ENCODE data around the gene PDE7B. TPM values are rescaled to one million over a fixed set of nuclear protein-coding genes. Genes with fewer than 3 reads are reported as not detected.
A peak's percentile ranks its signal among the peaks of the same experiment; 100 is the strongest.

PDE7B gene
- total and polyA plus RNA-seq, 2 of the 4 experiments (the other 2 are of a cell fraction), result 7.8 to 12.4 TPM

- ATAC-seq (ENCODE audit: low read depth) (no peak), DNase-seq (no peak)
- H2BK120ac ChIP-seq (ENCODE audit: low read depth, low read length), result no peak overlapping the region
- WGBS, 2 experiments (ENCODE audit: extremely low coverage in 2 of 2, insufficient read length in 1 of 2), result 60% methylated on average over 2 of the region's 4 CpGs; no CpG with 5 or more reads in 1 of the 2 experiments
- peaks cover 3% of the 10 kb centered on the region; the same call in 1 of the 2 replicates for H3K36me3 ChIP-seq (ENCODE audit: control insufficient read depth, insufficient read depth, low read length)
- no peak overlapping the region for H2AK9ac ChIP-seq (replicated peaks; ENCODE audit: low read depth, low read length, poor library complexity)
- no peak overlapping the region for H3K18ac ChIP-seq (ENCODE audit: low read depth, low read length)
- H3K4me3 ChIP-seq (ENCODE audit: insufficient read depth, low read depth, low read length), result no peak overlapping the region
- H3K9ac ChIP-seq (ENCODE audit: low read depth, low read length), result no peak overlapping the region
- no peaks in the 10 kb centered on the region for H4K20me1 ChIP-seq (ENCODE audit: insufficient read depth, low read length)
- no peak overlapping the region for H4K8ac ChIP-seq (ENCODE audit: low read depth in 2 of 2, low read length in 2 of 2)
- no peak overlapping the region for H3K56ac ChIP-seq (ENCODE audit: extremely low read depth, insufficient read depth, low read length)
- H2BK5ac ChIP-seq (ENCODE audit: low read depth, low read length, poor library complexity, severe bottlenecking), result no peak overlapping the region
- H2BK15ac ChIP-seq (ENCODE audit: low read depth, low read length), result no peak overlapping the region
- no peak overlapping the region for H3K23ac ChIP-seq (ENCODE audit: low read depth, low read length)
- H4K91ac ChIP-seq (ENCODE audit: insufficient read depth, low read depth, low read length), result no peak overlapping the region
- H3K4ac ChIP-seq (ENCODE audit: low read depth, low read length), result no peak overlapping the region
- no peak overlapping the region for H3K4me2 ChIP-seq (ENCODE audit: low read depth, low read length)
- H3K79me1 ChIP-seq (ENCODE audit: low read depth in 1 of 2, low read length in 2 of 2), result peaks cover 24 to 28% of the 10 kb centered on the region in 2 experiments
- no peak overlapping the region for H2AK5ac ChIP-seq (ENCODE audit: low read depth, low read length)
- dilution Hi-C loops (cut with HindIII; ENCODE audit: low sequenced_read_pairs, unreplicated experiment) (no loop called here), intact Hi-C loops (cut with micrococcal nuclease) (no loop called here), in situ Hi-C loops (cut with MboI; ENCODE audit: low sequenced_read_pairs) (no loop called here)
- POLR2A ChIA-PET (ENCODE audit: unreplicated experiment), result no interaction called here
- no peak overlapping the region for H2BK20ac ChIP-seq (ENCODE audit: low read depth, low read length)
- no peaks in the 10 kb centered on the region for H3K9me3 ChIP-seq (ENCODE audit: control insufficient read depth, insufficient read depth, low read length)
- no peak overlapping the region for H3K27ac ChIP-seq (ENCODE audit: insufficient read depth, low read length)
- no peak for TF ChIP-seq NFE2L2 (IDR thresholded peaks at IDR 0.05; ENCODE audit: low read depth, low read length)
- no peak for TF ChIP-seq RCOR1 (IDR thresholded peaks at IDR 0.05; ENCODE audit: insufficient replicate concordance, low read length)
- no peak for TF ChIP-seq RFX5 (IDR thresholded peaks at IDR 0.05; ENCODE audit: low read depth, low read length)
- no peak for TF ChIP-seq RAD21 (IDR thresholded peaks at IDR 0.05; ENCODE audit: low read length)
- TF ChIP-seq MAZ (IDR thresholded peaks at IDR 0.05; ENCODE audit: borderline replicate concordance, low read depth, low read length), result no peak
- no peak for TF ChIP-seq CEBPB (IDR thresholded peaks at IDR 0.05; ENCODE audit: low read depth, low read length)
- TF ChIP-seq, protein P1, sequence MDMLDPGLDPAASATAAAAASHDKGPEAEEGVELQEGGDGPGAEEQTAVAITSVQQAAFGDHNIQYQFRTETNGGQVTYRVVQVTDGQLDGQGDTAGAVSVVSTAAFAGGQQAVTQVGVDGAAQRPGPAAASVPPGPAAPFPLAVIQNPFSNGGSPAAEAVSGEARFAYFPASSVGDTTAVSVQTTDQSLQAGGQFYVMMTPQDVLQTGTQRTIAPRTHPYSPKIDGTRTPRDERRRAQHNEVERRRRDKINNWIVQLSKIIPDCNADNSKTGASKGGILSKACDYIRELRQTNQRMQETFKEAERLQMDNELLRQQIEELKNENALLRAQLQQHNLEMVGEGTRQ (IDR thresholded peaks at IDR 0.05; ENCODE audit: low read depth, low read length), result no peak
- no peak for TF ChIP-seq BHLHE40 (IDR thresholded peaks at IDR 0.05; ENCODE audit: low read depth, low read length)
- TF ChIP-seq, protein P2, sequence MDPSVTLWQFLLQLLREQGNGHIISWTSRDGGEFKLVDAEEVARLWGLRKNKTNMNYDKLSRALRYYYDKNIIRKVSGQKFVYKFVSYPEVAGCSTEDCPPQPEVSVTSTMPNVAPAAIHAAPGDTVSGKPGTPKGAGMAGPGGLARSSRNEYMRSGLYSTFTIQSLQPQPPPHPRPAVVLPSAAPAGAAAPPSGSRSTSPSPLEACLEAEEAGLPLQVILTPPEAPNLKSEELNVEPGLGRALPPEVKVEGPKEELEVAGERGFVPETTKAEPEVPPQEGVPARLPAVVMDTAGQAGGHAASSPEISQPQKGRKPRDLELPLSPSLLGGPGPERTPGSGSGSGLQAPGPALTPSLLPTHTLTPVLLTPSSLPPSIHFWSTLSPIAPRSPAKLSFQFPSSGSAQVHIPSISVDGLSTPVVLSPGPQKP (IDR thresholded peaks at IDR 0.05; ENCODE audit: borderline replicate concordance, low read depth, low read length), result no peak
- TF ChIP-seq SMC3 (IDR thresholded peaks at IDR 0.05; ENCODE audit: low read depth, low read length), result no peak
- TF ChIP-seq POLR2A (IDR thresholded peaks at IDR 0.05; ENCODE audit: low read depth, low read length), result no peak
- no peak overlapping the region for H2AFZ ChIP-seq (replicated peaks; ENCODE audit: low read length, poor library complexity)
- no TSS peak for BruUV-seq (replicated peaks)
- H3K9me1 ChIP-seq (ENCODE audit: insufficient read depth, low read length), result peaks cover 5% of the 10 kb centered on the region
- CTCF ChIA-PET, result interaction anchor here (0.6 kb wide), 1 partner anchor 17 kb away, joined by 3 read pairs; no protein-coding TSS in a partner anchor
- peaks cover 15% of the 10 kb centered on the region for H3K4me1 ChIP-seq (ENCODE audit: control insufficient read depth, insufficient read depth, low read length)
- no peaks in the 10 kb centered on the region for H3K27me3 ChIP-seq (ENCODE audit: control insufficient read depth, insufficient read depth, low read length)
- no peak overlapping the region for H3K14ac ChIP-seq (replicated peaks; ENCODE audit: low read depth, low read length)
- 0 out of 2 replicates have a peak overlapping the region, but pooled peaks have one; percentile 20 for H4K5ac ChIP-seq (ENCODE audit: low read depth, low read length)
Measured at GRCh38 chr6:135932651-135933050, 81.2 kb downstream of the PDE7B start.
